ENCODE measurements around the gene HOMER3.

Gene HOMER3

DNA sequence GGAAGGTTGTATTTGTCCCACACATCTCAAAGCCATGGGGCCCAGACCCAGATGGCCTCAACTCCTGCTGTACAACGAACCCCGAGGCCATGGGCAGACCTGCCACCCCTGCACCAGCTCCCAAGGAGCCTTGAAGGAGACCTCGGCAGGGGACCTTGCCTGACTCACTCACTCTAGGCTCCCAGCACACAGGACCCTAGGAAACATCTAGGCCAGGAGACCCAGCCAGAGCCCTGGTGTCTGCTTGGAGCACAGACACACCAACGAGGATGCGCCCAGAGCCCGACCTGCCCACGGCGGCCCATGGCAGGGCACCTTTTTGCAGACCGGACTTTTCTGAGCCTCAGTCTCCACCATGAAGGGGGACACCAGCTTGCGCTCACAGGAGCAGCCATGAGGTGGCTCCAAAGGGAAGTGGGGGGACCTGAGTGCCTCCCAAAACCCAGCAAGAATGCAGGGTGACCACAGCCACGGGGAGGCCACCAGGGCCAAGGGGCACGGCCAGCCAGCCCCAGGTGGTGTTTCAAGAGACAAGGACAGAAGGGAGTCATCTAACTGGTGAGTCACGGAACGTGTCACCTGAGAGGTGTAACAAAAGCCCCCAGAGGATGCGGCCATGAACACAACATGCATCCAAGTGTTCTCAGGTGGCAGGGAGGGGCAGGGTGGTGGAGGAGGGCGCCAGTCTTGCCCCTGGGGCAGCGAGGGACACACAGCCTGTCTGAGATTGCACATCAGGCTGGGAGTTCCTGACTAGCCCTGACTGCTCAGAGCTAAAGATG lies 40.1 kb downstream of the HOMER3 start:
- DNase-seq: no peak

DNA sequence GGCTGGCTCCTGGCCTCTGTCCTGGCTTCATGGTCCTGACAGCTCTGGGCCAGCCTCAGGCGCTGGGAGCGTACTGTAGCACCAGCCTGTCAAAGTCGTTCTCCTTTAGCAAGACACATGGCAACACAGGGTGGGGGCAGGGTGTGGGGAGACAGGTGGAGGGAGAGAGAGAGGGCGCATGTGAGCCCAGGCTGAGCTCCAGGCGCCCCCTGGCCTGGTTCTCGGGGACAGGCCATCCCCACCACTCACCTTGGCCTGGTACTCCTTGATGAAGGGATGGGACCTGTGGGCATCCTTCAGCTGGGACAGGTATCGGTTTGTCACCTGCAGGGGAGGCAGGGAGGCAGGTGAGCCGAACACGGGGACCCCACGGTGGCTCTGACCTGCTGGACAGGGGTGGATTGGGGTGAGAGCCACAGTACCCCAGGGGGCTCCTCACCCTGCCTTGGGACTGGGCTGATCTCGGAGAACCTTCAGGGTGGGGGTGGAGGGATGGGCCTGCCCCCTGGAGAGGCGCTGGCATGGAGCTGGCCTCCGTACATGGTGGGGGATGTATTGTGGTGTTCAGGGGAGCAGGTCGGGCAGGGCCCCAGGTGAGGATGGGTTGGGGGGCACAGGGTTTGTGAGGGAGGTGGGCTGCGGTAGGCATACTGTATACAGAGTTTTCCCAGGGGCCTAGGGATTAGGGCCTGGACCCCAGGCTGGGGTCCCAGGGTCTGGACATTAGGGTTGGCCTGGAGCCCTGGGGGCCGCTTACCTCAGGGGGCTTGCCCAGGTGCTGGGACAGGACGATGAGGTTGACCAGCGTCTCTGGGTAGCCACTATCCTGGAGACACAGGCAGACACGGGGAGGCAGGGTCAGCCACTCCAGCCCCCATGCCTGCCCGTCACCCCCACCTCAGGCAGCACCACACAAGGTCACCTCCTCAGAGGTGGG lies 41.1 kb downstream of the HOMER3 start:
- no peak for DNase-seq

DNA sequence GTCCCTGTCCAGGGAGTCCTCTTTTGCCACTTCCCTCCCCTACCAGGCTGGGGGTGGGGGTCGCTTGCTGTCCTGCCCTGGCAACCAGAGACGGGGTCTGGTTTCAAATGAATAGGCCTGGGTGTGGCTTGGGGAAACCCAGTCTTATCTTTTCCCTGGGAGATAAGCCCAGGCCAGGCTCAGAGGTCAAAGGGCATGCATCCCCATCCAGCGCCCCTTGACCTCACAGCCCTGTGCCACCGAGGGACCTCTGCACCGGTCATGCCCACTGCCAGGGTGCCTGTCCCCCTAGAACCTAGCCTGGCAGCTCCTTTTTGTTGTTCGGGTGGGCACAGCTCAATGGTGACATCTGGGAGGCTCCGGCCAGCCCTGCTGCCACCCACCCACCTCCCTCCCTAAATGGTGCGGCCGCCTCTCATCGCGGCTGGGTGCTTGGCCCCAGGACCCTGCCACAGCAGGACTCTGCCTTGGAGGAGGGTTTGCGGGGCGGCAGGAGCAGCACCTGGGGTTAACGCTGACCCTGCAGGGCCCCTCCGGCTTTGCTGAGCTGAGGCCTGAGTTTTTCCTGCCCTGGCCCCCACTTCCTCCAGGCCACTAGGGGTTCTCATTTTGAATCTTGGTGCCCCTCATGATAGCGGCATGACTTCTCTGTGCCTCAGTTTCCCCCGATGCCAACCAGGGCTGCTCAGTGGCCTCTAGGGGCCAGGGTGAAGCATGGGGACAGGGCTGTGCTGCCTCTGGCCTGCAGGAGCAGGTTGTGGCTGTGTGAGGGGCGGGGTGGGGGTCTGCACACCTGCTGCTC lies 42.2 kb downstream of the HOMER3 start:
- DNase-seq: no peak

DNA sequence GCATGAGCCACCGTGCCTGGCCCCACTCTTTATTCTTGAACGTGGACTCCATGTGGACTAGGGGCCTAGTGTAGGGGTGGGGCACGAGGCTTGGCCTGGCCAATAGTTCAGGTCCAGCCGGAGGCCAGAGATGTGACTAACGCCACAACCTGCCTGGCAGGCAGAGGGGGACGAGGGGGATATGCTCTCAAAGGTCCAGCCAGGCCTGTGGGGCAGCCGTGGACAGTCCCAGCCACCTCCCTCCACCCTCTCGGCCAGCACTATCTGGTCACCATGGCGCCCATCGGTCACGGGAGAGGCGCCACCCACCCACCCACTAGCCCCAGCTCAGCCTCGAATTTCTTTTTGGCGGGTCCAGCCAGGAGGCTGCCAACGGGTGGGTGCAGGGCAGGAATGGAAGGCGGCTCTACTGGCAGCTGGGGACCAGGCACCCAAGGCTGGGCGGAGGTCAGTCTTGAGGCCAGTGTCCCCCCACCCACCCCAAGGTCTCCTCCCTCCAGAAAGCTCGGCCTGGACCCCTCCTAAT lies 42.9 kb downstream of the HOMER3 start:
- DNase-seq: no peak

DNA sequence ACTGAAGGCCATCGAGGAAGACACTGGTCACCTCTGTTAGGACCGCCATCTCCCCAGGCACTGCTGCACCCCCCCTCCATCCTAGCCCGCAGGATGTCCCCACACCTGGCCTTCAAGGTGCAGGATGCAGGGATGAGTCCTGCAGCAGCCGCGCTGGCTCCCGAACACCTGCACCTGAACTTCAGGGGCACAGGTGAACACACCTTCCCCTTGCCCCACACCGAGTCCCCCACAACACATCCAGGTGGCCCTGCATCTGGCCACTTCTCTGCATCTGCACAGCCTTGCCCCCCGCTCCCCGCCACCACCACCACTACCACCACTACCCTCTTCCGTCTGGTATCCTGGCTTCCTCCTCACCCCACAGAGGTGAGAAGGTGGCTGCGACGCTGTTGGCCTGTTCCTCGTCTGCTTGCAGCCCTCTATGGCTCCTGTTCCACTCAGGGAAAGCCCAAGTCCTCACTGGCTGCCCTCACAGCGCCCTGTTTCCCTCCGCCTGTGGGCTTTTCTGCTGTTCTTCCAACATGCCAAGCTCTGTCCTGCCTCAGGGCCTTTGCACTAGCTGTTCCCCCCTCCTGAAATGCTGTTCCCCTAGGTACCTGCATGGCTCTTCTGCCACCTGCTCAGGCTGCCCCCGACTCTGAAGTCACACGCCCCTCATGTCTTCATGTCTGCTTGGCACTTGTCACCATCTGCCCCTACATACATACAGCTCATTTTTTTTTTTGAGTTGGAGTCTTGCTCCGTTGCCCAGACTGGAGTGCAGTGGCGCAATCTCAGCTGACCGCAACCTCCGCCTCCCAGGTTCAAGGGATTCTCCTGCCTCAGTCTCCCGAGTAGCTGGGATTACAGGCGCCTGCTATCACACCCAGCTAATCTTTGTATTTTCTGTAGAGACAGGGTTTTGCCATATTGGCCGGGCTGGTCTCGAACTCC lies 43.7 kb downstream of the HOMER3 start:
- DNase-seq: no peak

DNA sequence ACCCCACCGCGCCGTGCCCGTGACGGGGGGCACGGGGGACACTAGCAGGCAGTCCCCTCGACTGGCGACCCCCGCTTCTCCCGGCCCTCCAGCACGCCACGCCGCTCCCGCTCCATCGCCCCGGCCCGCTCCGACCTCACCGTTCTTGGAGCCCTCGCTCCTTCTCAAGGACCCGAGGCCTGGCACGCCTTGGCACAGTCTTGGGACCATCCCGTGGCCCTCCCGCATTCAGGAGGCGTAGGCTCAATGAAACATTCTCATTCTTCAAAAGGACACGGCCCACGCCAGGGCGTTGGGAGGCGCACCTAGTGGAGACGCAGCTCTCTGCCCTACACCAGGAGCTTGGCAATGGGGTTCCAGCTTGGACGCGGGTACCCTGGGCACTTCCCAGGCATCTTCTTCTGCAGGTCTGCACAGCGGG lies 44.6 kb downstream of the HOMER3 start:
- no peak for DNase-seq

DNA sequence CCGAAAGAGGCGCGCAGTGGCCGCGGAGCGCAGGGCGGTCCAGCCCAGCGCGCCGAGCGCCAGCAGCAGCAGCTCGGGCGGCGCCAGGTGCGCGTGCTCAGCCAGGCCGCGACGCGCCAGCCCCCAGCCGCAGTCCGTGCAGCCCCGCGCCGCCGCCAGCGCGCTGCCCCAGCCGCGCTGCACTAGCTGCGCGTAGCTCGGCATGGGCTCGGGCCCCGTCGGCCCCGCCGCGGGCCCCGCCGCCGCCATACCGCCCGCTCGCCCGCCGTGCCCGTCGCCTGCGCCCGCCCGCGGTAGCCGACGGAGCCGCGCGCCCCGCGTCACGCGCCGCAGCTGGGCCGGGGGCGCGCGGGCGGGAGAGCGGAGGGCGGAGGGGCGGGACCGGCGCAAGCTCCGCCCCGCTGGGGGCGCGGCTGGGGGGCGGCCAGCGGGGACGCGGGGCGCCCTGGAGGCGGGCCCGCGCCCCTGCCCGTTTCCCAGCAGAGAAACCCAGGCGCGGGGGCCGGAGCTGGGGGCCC lies 45.1 kb downstream of the HOMER3 start, which contains the start of gene CERS1:
TSS of gene CERS1 (minus strand) at position 335 of the 518 bp plus-strand sequence. CDS start at position 249, 86 bp downstream.
- no peak for DNase-seq

DNA sequence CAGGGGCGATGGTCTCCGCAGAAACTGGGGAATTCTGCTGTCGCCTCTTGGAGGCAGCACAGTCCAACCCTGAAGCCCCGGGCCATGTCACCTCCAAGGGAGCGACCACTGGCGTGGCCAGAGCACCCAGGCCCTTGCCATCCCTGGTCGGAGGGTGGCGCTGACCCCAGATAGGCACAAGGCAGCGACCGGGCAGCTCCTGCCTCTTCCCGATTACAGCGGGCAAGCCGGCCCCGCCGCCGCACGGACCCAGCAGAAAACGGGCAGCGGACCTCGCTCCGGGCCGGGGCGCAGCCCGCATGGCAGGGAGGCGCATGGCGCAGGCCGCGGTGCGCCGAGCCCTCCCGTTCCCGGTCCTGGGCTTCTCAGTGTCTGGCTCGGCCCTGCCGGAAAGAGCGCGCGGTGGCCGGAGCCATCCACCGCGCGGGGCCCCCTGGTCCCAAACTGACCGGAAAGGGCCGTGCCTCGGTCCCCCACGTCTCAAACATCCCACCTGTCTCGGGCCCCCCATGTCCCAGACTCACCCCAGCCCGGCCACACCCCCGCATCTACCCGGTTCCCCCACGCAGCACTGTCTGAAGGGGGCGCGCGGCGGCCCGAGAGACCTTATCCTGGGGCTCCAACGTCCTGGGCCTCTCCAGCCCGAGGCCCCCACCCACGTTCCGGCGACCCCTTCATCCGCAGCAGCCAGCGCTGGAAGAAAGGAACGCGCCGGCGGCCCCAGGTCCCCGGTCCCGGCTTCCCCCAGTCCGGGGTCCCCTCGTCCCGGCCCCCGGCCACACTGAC lies 45.8 kb downstream of the HOMER3 start:
- no peak for DNase-seq

DNA sequence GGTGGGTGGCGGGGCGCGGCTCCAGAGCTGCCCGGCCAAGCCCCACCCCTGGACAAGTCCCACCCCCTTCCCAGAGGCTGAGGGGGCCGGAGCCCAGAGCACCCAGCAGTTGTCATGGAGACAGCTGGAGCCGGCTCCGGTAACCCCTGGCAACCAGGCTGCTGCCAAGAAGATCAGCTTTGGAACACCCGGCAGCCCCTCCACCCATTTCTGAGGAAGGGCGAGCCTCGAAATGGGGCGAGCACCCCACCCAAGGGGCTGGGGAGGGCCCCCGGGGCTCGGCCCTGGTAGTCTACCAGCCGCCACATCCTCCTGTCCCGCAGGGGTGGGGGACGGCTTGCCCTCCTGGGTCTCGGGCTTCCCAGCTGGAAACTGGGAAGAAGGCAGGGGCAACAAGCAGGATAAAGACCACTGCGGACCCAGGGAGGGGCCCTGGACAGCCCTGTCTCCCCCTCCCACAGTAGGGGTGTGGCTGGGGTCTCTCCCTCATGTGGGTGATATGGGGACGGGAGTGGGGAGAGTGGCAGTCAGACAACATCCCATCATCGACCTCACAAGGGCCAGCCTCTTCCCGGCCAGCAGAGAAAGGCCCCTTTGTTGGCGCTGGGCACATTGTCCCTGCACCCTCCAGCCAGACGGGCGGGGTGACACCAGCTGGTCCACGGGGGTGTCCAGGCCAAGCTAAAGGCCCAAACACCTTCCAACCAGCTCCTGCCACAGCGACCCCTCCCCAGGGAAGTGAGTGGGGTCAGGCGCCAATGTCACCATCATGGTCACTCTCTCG lies 46.6 kb downstream of the HOMER3 start:
- DNase-seq: no peak

DNA sequence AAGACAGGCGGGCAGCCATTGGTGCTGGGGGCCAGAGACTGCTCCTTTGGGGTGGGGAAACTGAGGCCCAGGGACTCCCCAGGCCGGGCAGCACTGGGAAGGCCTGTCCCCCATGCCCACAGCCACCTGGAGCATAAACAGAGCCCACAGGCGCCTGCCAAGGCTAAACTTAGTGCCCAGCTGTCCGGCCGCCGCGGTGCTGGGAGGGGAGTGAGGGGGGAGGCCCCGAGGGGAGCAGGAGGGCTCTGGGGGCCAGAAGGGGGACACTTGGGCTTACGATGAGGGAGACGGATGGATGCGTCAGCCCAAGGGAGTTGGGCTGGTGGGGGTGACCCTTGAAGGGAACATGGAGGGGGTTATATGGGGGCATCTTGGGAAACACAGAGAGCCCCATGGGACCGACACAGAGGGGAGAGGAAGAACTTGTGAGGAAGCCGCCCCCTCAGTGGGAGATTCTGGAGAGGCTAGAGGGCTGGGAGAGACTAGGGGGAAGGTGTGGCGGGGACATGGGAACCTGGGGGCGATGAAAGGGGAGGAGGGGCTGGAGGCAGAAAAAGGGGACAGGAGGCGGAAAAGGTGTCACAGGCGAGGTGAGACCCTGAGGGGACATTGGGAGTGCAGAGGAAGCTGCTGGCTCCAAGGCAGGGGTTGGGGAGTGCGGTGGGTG lies 47.3 kb downstream of the HOMER3 start:
- DNase-seq: no peak

DNA sequence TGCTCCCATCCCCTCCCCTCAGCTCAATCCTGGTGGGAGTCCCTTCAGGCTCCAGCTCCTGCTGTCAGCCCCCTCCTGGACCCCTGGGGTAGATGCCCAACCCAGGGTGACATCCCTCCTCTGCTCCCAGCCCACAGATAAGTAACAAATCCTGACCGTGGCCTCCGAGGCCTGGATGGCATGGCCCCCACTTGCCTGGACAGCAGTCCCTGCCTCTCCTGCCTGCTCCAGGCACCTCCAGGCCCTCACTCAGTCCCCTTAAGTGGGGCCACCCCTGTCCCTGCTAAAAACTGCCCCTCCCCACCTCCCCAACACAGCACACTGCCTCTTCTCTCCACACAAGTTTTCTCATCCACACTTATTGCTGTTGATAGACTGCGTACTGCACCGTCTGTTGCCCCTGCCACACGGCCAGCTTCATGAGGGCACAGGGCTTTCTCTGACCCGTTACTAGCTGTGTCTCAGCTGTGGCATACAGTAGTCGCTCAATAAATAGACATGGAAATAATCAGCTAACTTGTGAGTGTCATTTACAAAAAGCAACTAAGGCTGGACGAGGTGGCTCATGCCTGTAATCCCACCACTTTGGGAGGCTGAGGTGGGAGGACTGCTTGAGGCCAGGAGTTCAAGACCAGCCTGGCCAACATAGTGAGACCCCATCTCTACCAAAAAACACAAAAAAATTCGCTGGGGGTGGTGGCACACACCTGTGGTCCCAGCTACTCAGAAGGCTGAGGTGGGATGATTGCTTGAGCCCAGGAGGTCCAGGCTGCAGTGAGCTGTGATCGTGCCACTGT lies 50.9 kb downstream of the HOMER3 start:
- DNase-seq: no peak

DNA sequence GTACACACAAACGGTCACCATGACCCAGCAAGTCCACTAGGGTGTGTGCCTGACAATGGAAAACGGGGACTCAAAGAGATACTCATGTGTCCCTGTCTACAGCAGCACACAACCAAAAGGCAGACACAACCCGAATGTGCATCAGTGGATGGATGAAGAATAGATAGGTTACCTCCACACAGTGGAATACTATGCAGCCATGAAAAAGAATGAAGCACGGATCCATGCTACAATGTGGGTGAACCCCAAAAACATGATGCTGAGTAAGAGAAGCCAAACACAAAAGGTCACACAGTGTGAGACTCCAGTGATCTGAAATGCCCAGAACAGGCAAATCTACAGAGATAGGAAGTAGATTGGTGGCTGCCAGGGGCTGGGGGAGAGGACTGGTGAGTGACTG lies 54.0 kb downstream of the HOMER3 start:
- DNase-seq: no peak

DNA sequence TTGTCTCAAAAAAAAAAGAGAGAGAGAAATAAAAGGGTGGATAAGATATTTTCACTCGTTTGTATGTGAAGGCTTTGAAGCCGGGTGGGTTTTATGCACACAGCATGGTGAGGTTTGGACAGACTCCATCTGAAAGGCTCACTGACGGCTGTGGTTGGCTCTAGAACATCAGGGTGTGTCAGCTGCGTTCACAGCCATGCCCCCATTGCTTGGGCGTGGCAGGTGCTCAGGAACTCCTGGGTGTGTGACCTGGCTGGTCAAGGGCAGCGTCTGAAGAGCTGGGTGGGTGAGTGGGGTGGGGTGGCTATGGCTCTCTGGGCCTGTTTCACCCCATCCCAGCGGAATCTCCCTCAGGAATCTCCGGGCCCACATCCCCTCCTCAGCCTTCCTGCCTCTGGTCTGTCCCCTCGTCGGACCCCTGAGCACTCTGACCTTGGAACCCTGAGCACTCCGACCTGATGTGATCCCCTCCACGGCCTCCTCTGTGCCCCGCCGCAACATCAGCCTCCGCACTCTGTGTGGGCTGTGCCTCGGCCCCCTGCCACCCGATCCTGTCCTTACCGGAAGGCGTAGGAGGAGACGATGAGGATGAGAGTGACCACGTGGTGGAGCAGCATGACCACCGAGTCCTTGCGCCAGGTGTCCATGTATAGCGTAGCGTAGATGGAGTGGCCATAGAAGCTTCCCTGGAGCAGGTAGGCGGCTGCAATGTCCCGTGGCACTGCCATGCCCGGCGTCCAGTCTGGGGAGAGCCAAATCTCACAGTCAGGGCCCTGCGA lies 57.3 kb downstream of the HOMER3 start:
- DNase-seq: no peak

DNA sequence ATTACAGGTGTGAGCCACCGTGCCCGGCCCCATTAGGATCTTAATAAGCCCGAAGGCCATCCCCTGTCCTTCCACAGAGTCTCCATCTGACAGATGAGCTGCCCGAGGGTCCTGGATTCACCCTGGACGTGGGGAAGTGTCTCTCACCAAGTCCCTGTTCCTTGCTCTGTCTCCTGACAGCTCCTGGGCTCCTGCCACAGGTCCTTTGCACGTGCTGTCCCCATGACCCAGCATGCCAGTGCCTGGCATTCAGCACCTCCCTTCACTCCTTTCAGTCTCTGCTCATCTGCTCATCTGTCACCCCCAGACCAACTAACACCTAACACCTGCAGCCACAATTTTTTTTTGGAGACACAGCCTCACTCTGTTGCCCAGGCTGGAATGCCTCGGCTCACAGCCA lies 59.5 kb downstream of the HOMER3 start:
- no peak for DNase-seq

DNA sequence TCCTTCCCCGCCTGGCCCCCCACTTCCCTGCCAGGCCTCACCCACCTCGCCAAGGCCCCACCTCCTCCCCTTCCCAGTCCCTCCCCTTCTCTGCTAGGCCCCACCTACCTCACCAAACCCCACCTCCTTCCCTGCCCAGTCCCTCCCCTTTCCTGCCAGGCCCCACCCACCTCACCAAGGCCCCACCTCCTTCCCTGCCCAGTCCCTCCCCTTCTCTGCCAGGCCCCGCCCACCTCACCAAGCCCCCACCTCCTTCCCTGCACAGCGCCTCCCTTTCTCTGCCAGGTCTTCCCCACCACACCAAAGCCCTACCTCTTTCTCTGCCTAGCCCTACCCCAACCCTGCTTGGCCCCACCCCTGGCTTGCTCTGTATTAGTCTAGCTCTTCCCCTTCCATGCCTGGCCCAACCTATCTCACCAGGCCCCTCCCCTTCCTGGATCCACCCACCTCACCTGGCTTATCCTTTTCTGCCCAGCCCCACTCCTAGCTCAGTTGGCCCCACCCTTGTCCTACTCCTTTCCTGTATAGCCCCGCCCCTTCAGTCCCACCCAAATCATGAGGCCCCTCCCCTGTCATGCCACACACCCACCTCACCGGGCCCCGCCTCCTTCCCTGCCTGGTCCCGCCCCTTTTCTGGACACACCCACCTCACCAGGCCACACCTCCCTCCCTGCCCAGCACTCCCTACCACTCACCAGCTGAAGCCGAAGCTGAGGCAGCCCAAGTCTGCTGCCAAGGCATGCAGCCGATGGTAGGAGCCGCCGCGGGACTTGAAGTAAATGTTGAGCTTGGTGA lies 61.2 kb downstream of the HOMER3 start:
- peak; percentile 64 for DNase-seq
